Measurements from ENCODE around the gene PLXNB1. TPM values are rescaled to one million over a fixed set of nuclear protein-coding genes. Genes with fewer than 3 reads are reported as not detected.
A peak's percentile ranks its signal among the peaks of the same experiment; 100 is the strongest.
"Not testable (repeated sequence)": the region's sequence is repeated elsewhere in the genome, so short reads cannot be mapped to it uniquely, and the experiment has no call there.

PLXNB1 gene
- total RNA-seq, 1 donor from 2014 or later, result 48.2 TPM

DNA sequence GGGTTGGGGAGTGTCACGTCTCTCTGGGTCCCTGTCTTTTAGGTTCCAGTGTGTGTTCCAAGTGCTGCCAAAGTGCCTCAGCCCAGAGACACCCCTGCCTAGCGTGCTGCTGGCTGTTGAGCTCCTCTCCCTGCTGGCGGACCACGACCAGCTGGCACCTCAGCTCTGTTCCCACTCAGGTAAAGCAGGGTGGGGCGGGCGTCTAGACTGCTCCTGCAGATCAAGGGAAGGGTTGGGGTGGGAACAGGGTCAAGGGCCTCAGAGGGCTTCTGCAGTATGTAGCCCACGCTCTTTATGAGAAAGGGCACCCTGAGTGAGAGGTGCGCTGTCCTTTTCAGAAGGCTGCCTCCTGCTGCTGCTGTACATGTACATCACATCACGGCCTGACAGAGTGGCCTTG, 33.8 kb upstream of the PLXNB1 start:
- no peak for DNase-seq

DNA sequence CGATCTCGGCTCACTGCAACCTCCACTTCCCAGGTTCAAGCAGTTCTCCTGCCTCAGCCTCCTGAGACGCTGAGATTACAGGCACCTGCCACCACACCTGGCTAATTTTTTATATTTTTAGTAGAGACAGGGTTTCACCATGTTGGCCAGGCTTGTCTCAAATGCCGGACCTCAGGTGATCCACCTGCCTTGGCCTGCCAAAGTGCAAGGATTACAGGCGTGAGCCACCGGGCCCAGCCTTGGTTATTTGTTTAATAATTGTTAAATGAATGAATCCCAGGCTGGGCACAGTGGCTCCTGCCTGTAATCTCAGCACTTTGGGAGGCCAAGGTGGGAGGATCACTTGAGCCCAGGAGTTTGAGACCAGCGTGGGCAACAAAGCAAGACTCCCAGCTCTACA, 31.9 kb upstream of the PLXNB1 start:
- DNase-seq, result not testable (repeated sequence)

DNA sequence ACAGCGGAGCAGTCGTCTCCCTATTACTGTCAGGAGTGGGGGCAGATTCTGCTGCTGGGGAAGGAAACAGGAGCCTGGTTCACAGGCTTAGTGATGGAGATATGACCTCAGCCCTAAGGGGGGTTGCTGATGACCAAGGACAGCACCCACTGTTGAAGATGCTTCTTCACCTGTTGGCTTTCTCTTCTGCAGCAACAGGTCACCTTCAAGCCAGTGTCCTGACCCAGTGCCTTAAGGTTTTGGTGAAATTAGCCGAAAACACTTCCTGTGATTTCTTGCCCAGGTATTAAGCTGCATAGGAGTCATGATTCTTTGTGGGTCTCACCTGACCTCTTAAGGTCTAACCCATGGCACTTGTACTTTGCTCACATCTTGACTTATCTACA, 30.6 kb upstream of the PLXNB1 start:
- DNase-seq, result no peak

DNA sequence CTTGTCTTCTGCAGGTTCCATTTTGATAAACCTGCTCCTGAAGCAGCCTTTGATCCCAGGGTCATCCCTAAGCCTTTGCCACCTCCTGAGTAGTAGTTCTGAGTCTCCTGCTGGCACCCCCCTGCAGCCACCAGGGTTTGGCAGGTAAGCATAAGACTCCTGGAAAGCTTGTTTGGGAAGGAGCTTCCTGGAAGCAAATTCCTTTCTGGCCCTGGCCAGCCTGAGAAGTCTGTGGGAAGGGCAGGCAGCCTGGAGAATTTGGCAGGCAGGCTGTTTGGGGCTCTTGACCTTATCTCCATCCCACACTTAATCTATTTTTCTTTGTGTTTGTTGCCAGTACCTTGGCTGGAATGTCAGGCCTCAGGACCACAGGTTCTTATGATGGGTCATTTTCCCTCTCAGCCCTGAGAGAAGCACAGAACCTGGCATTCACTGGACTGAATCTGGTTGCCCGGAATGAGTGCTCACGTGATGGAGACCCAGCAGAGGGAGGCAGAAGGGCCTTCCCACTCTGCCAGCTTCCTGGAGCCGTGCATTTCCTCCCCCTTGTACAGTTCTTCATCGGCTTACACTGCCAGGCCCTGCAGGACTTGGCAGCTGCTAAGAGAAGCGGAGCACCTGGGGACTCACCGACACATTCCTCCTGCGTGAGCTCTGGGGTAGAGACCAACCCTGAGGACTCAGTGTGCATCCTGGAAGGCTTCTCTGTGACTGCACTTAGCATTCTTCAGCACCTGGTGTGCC, 30.1 kb upstream of the PLXNB1 start:
- DNase-seq, result no peak

DNA sequence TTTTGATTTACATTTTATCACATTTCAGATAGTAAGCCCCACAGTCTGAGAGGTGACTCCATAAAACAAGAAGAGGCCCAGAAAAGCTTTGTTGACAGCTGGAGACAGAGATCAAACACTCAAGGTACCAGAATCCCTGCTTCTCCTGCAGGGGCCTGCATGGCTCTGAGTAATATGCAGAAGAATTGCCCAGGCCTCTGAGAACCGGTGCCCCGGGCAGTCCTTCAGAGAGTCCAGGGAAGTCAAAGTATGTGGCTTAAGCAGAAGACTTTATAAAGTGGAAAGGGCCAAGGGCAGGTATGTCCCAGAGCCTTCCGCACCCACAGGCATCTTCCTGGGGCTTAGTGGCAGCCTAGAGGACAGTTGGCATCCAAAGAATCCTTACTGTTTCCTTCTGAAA, 29.4 kb upstream of the PLXNB1 start:
- no peak for DNase-seq

DNA sequence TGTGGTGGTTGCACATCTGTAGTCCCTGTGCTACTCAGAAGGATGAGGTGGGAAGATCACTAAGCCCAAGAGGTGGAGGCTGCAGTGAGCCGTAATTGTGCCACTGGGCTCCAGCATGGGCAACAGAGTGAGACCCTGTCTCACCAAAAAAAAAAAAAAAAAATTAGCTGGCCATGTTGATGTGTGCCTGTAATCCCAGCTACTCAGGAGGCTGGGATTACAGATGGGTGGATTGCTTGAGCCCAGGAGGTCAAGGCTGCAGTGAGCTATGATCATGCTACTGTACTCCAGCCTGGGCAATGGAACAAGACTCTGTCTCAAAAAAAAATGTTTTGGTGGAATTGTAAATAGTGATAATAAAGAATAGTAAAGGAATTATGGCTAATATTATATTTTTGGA, 26.6 kb upstream of the PLXNB1 start:
- DNase-seq, result no peak

DNA sequence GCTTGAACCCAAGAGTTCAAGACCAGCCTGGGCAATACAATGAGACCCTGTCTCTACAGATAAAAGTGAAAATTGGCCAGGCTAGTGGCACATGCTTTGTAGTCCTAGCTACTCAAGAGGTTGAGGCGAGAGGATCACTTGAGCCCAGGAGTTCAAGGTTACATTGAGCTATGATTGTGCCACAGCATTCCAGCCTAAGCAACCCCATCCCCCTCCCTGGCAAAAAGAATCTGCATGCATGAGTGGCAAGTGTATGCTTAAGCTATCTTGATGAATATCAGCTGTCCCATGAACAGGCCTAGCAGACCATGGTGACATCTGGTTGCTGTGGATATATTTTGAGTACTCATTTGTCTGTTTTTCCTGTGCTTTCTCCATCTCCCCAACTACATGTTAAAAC, 21.4 kb upstream of the PLXNB1 start:
- DNase-seq, result no peak

DNA sequence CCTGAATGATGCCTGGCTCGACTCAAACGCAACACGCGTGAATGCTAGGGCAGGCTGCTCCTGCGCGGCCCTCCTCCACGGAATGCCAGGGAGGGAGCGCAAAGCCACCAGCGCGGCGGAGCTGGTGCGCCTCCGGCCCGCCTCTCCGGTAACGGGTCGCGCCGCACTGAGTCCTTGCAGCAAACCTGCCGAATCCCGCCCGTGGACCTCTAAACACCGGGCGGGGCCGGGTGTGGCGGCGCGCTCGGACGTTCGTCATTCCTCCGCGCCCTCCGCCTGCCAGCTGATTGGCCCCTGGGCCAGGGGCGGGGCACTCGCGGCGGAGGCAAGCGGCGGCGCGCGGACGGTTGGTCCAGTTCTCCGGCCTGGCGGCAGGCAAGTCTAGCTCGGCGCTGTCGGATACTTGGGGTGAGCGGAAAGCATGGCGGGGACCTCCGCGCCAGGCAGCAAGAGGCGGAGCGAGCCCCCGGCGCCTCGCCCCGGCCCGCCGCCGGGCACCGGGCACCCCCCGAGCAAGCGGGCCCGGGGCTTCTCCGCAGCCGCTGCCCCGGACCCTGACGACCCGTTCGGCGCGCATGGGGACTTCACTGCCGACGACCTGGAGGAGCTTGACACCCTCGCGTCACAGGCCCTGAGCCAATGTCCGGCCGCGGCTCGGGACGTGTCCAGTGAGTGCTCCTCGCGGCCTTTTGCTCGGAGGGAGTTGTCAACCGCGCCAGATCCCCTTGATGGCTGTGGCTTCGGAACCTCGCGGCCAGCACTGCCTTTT, 16.7 kb upstream of the PLXNB1 start, which contains the start of gene ATRIP:
TSS of gene ATRIP (plus strand) at position 313 of the 769 bp plus-strand sequence. CDS start at position 422, 109 bp downstream.
- DNase-seq, result peak; percentile 94

DNA sequence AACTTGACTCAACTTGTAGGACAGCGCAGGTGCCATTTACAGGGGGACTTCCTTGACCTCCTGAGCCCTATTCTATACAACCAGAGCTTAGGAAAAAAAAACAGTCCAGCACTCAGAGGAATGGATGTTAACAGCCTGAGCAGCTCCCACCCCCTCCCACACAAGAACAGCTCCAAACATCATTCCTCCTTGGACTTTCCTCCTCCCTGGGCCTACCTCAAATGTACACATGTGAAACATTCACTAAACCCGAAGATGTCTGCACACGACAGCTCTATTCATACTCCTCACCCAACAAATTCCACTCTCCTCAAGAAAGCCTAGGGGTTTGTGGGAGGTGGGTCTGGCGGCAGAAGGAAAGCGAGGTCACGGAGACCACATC, 16.1 kb upstream of the PLXNB1 start:
- DNase-seq, result no peak

DNA sequence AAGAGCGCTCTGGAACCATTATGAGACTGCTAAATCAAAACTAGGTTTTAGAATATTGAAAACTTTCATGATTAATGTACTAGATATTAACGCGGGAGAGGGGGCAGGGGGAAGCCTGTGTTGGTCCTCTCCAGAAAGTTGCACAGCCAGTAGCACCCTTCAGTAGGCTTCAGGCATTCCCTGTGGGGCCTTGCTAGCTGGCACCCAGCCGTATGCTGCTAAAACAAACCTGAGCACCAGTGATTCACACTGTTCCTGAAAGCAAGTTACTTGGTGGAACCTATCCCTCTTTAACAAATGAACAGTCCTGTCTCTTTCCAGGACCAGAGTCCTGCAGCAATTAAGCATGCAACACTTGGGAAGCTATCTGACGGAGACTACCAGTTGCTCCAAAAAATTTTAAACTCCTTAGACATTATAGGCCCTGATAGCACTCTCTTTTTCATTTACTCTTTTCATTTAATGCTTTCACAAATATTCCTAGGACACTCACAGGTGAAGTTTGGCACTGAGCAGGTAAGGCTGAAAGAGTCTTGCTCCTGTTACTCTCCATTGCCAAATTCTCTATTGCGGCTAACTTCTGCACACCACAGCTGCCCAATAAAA, 15.5 kb upstream of the PLXNB1 start:
- DNase-seq, result no peak

DNA sequence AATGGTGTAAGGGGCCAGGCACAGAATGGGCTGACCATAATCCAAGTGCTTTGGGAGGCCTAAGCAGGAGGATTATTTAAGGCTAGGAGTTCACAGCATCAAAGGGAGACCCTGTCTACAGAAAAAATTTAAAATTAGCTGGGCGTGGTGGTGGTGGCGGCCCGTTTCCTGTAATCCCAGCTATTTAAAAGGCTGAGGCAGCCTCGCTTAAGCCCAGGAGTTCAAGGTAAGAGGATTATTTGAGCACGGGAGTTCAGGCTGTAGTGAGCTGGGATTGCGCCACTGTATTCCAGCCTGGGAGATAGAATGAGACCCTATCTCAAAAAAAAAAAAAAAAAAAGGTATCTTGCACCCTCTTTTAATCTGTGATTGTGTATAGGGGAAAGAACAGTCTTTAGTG, 12.1 kb upstream of the PLXNB1 start:
- no peak for DNase-seq

DNA sequence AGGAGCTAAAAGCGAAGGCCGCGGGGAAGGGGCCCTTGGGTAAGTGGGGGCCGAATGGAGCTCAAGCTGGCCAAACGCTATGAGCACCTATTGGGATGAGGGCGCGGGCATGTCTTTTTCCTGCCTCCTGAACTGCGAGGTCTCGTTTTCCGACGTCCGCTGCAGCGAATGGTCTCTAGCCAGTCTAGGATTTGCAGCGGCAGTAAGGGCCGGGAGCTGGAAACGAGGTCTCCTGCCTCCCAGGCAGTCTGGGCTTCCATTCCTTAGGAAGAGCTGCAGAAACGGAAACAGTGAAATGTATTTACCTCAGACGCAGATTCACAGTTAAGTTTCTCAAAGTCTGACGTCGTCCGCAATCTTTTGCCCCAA, 10.7 kb upstream of the PLXNB1 start:
- DNase-seq, result no peak

DNA sequence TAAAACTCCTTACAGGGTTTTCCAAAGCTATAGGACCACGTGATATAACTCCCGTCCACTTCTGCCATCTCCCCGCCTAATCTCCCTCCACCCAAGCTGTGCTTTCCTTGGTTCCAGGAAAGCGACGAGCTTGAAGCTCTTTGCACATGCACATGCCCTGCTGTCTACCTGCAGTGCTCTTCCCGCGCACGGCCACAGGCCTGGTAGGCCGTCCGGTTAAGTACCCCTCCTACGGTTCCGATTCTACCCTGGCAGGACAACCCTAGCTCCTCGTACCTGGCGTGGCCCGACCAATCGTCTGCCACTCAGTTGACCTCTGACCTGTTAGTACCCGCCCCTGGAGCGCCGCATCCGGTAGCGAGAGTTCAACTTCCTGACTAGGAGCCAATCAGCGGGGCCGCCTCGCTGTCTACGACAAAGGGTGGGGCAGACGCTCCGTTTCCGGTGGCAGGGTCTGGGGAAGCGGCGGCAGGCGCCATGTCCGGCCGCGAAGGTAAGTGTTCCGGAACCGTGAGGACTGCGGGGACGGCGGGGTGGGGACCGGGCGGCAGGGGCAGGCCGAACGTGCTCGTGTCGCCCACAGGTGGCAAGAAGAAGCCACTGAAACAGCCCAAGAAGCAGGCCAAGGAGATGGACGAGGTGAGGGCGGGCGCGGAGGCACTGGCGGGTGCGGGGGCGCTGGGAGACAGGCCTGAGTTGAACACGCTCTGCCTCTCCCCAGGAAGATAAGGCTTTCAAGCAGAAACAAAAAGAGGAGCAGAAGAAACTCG, 10.1 kb upstream of the PLXNB1 start, which contains the start of the genes CCDC51 and TMA7:
TSS of gene CCDC51 (minus strand) at position 300 of the 770 bp plus-strand sequence. CDS start 4,991 bp downstream, outside the sequence.
TSS of gene TMA7 (plus strand) at position 438 of the 770 bp plus-strand sequence. CDS start at position 478, 40 bp downstream.
- DNase-seq, result peak; percentile 99

DNA sequence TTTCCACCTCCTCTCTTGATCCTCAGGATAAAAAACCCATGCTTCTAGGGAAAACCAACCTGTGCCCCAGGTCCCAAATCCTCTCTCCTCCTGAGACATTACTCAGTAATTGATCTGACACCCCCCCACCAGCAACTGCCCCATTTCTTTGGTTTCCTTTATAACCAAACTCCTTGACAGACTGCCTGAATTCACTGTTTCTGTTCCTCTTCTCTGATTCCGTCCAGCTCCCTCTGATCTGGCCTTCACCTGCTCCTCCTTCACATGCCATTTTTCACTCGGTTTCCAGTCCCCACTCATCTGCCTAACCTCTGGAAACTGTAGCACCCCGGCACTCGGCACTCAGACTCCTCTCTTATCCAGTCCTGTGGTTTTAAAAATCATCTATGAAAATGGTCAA, 7.9 kb upstream of the PLXNB1 start:
- DNase-seq, result no peak

DNA sequence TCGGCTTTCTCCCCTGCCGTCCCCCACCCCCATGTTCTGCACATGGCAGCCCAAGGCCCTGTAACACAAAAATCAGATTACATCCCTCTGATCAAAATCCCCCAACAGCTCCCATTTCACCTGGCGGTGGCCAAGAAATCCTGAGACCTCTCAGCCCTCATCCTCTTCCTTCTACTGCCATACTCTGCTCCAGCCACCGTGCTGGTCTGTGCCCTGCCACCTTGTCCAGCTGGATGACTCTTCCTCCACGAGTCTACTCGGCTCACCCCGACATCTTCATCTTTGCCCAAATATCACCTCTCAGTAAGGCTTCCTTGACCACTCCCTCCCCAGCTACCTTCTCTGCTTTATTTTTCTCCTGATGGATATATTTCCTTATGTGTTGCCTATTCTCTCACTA, 7.0 kb upstream of the PLXNB1 start:
- DNase-seq, result no peak

DNA sequence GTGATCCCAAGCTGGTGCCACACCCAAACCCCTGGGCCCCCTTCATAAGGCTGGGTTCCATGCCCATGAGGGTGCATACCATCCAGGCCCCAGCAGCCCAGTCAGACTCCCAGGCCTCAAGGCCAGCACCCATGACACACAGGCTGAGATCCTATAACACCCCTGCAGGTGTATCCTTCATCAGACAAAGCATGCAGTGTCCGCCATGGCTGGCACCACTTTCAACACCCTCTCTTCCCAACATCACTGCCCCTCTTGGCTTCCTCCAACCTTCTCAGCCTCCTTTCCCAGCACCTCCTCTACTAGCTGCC, 6.5 kb upstream of the PLXNB1 start:
- no peak for DNase-seq

DNA sequence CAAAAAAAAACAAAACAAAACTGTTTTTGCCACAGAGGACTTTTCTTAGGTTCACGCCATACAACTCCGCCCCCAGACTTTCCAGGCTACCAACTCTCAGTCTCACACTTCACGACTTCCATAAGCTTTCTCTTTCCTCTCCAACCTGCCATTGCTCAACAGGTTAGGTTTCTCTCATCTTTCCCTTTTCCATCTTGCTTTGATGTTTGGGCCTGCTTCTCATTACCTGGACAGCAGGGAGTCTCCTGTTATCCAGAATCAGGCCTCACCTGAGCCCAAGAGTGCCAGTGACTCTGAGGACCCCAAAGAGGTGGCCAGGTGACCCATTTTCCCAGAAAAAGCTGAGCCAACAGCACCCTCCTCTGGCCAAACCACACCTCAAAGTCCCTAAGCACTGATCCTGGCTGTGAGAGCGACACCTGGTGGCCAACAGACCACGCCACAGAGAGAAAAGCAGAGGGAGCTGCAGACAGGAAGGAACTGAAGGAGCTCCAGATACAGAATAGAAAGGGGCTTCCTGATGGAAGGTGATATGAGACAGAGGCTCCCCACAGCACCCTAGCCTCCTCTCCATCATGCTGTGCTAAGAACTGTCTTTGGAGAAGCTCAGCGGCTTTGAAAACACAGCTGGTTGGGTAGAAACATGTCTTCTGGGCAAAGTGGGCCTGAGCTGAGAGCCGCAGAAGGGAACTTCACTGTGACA, 6.0 kb upstream of the PLXNB1 start:
- DNase-seq, result peak; percentile 94

DNA sequence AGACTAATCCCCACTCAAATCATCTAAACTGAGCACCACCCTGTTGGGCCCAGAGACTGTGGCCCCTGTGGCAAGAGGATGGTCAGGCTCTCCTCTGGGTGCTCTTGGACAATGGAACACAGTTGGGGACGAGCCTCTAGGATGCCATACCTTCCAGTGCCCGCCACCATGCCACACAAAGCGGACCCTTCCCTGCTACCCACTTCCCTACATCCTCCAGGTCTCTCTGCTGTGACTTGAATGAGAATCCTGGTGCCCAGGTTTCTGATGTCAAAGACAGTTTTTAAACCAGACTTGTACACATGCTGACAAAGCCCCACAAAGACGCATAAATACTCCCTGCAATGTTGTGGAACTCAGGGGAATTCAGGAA, 5.3 kb upstream of the PLXNB1 start:
- no peak for DNase-seq

DNA sequence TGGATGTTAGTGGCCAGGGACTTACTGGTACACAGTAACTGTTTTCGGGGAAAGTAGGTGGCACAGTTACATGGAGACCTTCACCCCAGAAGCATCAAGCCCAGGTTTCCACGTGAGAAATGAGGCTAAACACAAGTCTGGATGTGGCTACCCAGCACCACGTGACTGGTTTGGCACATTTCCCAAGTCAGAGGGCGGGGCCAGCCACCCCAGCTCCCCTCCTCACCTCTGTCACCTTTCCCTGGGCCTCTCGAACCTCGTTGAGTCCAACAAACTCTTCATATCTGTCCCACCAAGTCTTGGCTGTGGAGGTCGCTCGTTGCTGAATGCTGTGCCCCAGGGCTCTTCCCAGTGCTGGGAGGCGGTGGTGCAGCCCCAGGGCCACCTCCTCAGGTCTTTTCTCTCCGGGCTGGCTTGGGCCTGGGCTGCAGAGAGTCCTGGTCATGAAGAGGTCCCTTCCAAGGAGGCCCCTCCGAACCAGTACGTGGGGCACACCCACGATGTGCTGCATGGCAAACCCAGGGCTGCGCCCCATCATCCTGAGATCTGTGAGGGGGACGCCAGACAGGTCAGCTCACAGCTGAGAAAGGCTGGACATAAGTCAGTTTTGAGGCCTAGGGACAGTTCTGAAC, 4.8 kb upstream of the PLXNB1 start:
- no peak for DNase-seq

DNA sequence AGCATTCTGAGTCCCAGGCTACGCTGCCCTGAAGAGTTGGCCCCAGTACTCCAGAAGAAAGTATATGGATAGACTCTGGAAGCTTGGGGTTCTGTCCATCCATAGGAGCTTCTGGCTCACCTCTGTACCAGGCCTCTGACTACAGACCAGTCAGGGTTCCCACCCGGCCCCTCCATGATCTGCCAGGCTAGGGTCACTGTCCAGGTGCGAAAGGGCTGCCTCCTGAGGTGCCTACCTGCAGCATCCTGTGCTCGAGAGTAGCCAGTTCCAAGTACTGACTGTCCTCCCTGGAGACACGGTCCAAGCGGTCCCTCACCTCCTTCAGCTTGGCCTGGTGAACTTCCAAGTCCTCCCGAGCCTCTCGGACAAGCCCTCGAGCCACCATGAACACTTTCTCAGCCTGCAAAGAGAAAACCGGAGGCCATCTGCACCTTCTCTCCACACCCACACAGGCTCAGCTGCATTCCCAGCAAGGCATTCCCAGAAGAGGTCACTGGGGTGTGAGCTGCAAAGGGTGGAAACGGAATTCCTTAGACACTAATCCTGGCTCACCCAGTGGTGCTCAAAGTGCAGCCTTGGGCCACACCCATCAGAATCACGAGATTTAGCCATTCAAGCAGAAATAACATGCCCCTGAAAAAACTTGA, 3.7 kb upstream of the PLXNB1 start:
- DNase-seq, result no peak

Data from tongue (tissue), 2 donors.